GM12878 (cell line): ENCODE measurements around the gene NFIX. TPM values are rescaled to one million over a fixed set of nuclear protein-coding genes. Genes with fewer than 3 reads are reported as not detected.

Source experiments
- ATAC-seq: fragments of 200-7000 bp; cut with Tn5 transposase; 3 replicates; pipeline ENCODE4 v1.9.1; 2020; ENCODE audit warnings: mild to moderate bottlenecking, moderate library complexity
- BruUV-seq: library from RNA; stranded (reverse); fragments of 400-500 nt; replicated peaks from 2 replicates; lab custom pipeline; 2021; lab: Mats Ljungman, UMichigan
- CTCF ChIA-PET: fragments of 300-600 bp; sonication (Branson Sonifier 250); formaldehyde crosslinking; extraction: SDS; loops from one replicate; lab custom pipeline; 2021; ENCODE audit warnings: inconsistent platforms; lab: Yijun Ruan, JAX
- POLR2A ChIA-PET: fragments of 350-600 bp; formaldehyde crosslinking; extraction: SDS; loops from one replicate; lab custom pipeline; 2021; ENCODE audit warnings: inconsistent platforms; lab: Charles Lee
- RAD21 ChIA-PET: fragments of 300-600 bp; sonication (Branson Sonifier 250); formaldehyde crosslinking; loops from one replicate; lab custom pipeline; 2023; ENCODE audit warnings: antibody characterized with exemption; ENCODE audit not compliant: unreplicated experiment; lab: Charles Lee
- SMC1A ChIA-PET: fragments of 300-600 bp; sonication (Branson Sonifier 250); formaldehyde crosslinking; loops from one replicate; lab custom pipeline; 2023; ENCODE audit not compliant: unreplicated experiment, uncharacterized antibody; lab: Charles Lee
- DNase-seq: peaks from one replicate; pipeline ENCODE4 v3.0.0-alpha.2; 2011; ENCODE audit warnings: low read depth, low spot score
- FAIRE-seq: peaks from 3 replicates; lab custom pipeline; 2011; peaks lifted over from hg19 to GRCh38; lab: Jason Lieb, UNC
- H2AFZ ChIP-seq: 2 replicates; pipeline ENCODE4 v1.6.0; 2011; ENCODE audit warnings: low read depth, low read length, control low read depth; ENCODE audit not compliant: control insufficient read depth
- H3K27ac ChIP-seq: 2 replicates; pipeline ENCODE4 v1.5.1; 2011; ENCODE audit warnings: control low read depth; ENCODE audit not compliant: control insufficient read depth, insufficient read depth
- H3K27me3 ChIP-seq, 2 experiments: replicated peaks in 1 of 2; 2 replicates each; pipeline versions ENCODE4 v1.6.0 to v1.6.1; 2011; ENCODE audit warnings: low read length in 1 of 2; ENCODE audit not compliant: control insufficient read depth in 2 of 2, insufficient read depth in 2 of 2
- H3K36me3 ChIP-seq, 2 experiments: 2 replicates each; pipeline ENCODE4 v1.5.1; 2011; ENCODE audit warnings: low read length in 1 of 2; ENCODE audit not compliant: control insufficient read depth in 2 of 2, insufficient read depth in 2 of 2
- H3K4me1 ChIP-seq: 2 replicates; pipeline ENCODE4 v1.6.1; 2011; ENCODE audit warnings: mild to moderate bottlenecking, low read length, moderate library complexity, mixed read lengths; ENCODE audit not compliant: control insufficient read depth, insufficient read depth
- H3K4me2 ChIP-seq: 2 replicates; pipeline ENCODE4 v1.6.0; 2011; ENCODE audit warnings: control low read depth; ENCODE audit not compliant: control insufficient read depth, insufficient read depth
- H3K4me3 ChIP-seq: fragments of 200-600 bp; sonication (generic); 2 replicates; pipeline ENCODE4 v1.5.1; 2016
- H3K79me2 ChIP-seq: 2 replicates; pipeline ENCODE4 v1.6.0; 2011; ENCODE audit warnings: low read length; ENCODE audit not compliant: control insufficient read depth, insufficient read depth
- H3K9ac ChIP-seq: 2 replicates; pipeline ENCODE4 v1.8.0; 2011; ENCODE audit warnings: low read length, control low read depth, mixed read lengths; ENCODE audit not compliant: control insufficient read depth, insufficient read depth
- H3K9me3 ChIP-seq: replicated peaks from 3 replicates; pipeline ENCODE4 v1.5.1; 2011; ENCODE audit warnings: mild to moderate bottlenecking, low read length; ENCODE audit not compliant: control insufficient read depth, insufficient read depth
- H4K20me1 ChIP-seq: 2 replicates; pipeline ENCODE4 v1.6.0; 2011; ENCODE audit not compliant: control insufficient read depth, insufficient read depth
- FOS ChIP-seq: IDR thresholded peaks from 3 replicates; pipeline ENCODE4 v1.6.1; 2011; ENCODE audit warnings: borderline replicate concordance; ENCODE audit not compliant: insufficient read length; ENCODE audit errors: extremely low read depth
- SIN3A ChIP-seq: IDR thresholded peaks from 2 replicates; pipeline ENCODE4 v1.6.1; 2012; ENCODE audit warnings: low read depth, low read length, improper control_type of control experiment
- USF1 ChIP-seq: IDR thresholded peaks from 2 replicates; pipeline ENCODE4 v1.6.1; 2011; ENCODE audit warnings: borderline replicate concordance, low read depth, mild to moderate bottlenecking, moderate library complexity, mixed read lengths, low read length; ENCODE audit not compliant: insufficient read depth; ENCODE audit errors: extremely low read length
- ZBTB11 ChIP-seq: fragments of 450-650 bp; formaldehyde crosslinking; IDR thresholded peaks from 2 replicates; pipeline ENCODE4 v1.5.0; 2022; ENCODE audit warnings: mild to moderate bottlenecking, missing genetic modification characterization
- ZZZ3 ChIP-seq: IDR thresholded peaks from 2 replicates; pipeline ENCODE4 v1.6.1; 2011; ENCODE audit warnings: low read depth; ENCODE audit not compliant: control insufficient read depth, insufficient read length
- WGBS: methylation state at CpG from one replicate; pipeline ENCODE4 v1.1.6; 2016; ENCODE audit warnings: low lambda C conversion rate; ENCODE audit not compliant: insufficient replicate concordance, insufficient coverage; ENCODE audit errors: missing lambda C conversion rate; 5-methylcytosine and 5-hydroxymethylcytosine counted together
- in situ Hi-C: fragments of 300-500 bp; cut with MboI; formaldehyde crosslinking; loops from 9 replicates; pipeline ENCODE4 v1.14.3; 2018; ENCODE audit warnings: mixed read lengths
- intact Hi-C: fragments of 100-400 bp; cut with micrococcal nuclease; formaldehyde crosslinking; loops from one replicate; pipeline ENCODE4 v1.14.2; 2022; ENCODE audit not compliant: unreplicated experiment
- polyA plus RNA-seq, 11 experiments: library from polyadenylated mRNA; depleted of rRNA in 4 of 11; unstranded in 6 of 11; stranded (reverse) in 5 of 11; fragments of >200 nt; fragmentation: Nextera tagmentation in 4 of 11; fragmentation: Illumina TruSeq in 1 of 11; extraction: Ambion mirVana in 4 of 11; extraction: Trizol in 1 of 11; gene quantifications; 1 replicate in 1 of 11; 2 replicates in 10 of 11; pipeline versions ENCODE4 v1.2.1 to v1.2.3, GENCODE V29; 2011 to 2016; ENCODE audit warnings: inconsistent platforms in 2 of 11, missing spikeins in 2 of 11, low read depth in 1 of 11
- total RNA-seq, 4 experiments: library from RNA; depleted of rRNA in 3 of 4; stranded (reverse); fragments of >200 nt in 3 of 4; fragmentation: Illumina TruSeq in 1 of 4; extraction: Trizol in 1 of 4; gene quantifications; 2 replicates each; pipeline versions ENCODE4 v1.2.1 to v1.2.3, GENCODE V29; 2013 to 2021

The NFIX gene
- total and polyA plus RNA-seq, 10 of the 15 experiments (the other 5 are each of a cell fraction or from before 2014, with no cell fraction given) = 0.02 to 2.2 (median 0.28) TPM

DNA sequence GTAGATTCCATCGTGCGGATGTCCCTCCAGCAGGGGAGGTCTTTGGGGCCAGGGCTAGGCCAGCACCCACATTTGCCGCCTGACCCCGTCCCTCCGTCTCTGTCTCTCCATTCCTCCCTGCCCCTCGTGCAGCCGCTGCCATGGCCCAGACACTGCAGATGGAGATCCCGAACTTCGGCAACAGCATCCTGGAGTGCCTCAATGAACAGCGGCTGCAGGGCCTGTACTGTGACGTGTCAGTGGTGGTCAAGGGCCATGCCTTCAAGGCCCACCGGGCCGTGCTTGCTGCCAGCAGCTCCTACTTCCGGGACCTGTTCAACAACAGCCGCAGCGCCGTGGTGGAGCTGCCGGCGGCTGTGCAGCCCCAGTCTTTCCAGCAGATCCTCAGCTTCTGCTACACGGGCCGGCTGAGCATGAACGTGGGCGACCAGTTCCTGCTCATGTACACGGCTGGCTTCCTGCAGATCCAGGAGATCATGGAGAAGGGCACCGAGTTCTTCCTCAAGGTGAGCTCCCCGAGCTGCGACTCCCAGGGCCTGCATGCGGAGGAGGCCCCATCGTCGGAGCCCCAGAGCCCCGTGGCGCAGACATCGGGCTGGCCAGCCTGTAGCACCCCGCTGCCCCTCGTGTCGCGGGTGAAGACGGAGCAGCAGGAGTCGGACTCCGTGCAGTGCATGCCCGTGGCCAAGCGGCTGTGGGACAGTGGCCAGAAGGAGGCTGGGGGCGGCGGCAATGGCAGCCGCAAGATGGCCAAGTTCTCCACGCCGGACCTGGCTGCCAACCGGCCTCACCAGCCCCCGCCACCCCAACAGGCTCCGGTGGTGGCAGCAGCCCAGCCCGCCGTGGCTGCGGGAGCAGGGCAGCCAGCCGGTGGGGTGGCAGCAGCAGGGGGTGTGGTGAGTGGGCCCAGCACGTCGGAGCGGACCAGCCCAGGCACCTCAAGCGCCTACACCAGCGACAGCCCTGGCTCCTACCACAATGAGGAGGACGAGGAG is 140.1 kb downstream of the NFIX start:
- no peak overlapping the region for H2AFZ ChIP-seq
- no peak for TF ChIP-seq ZBTB11 (CRISPR knock-in tag)
- TF ChIP-seq USF1 = no peak
- TF ChIP-seq SIN3A = no peak
- no peak for TF ChIP-seq ZZZ3
- TF ChIP-seq FOS = no peak
- ChIA-PET CTCF (no interaction called here), RAD21 (no interaction called here), SMC1A (no interaction called here), POLR2A (no interaction called here)
- H3K79me2 ChIP-seq = peaks cover 2% of the 10 kb centered on the region
- ATAC-seq (no peak), FAIRE-seq (no peak), DNase-seq (no peak)
- no peak overlapping the region for H3K4me2 ChIP-seq
- intact Hi-C loops (no loop called here), in situ Hi-C loops (no loop called here)
- WGBS = 95% methylated on average over 59 of the region's 60 CpGs
- H3K9ac ChIP-seq = no peak overlapping the region
- H3K36me3 ChIP-seq = peaks cover 11 to 32% of the 10 kb centered on the region in 2 experiments
- no peaks in the 10 kb centered on the region for H3K9me3 ChIP-seq
- H4K20me1 ChIP-seq = no peaks in the 10 kb centered on the region; the same call in 1 of the 2 replicates
- BruUV-seq = no TSS peak
- H3K4me1 ChIP-seq = no peaks in the 10 kb centered on the region
- H3K27me3 ChIP-seq = no peaks in the 10 kb centered on the region
- no peak overlapping the region for H3K4me3 ChIP-seq
- no peak overlapping the region for H3K27ac ChIP-seq
